Measurements from ENCODE around the gene ARSA. TPM values are rescaled to one million over a fixed set of nuclear protein-coding genes. Genes with fewer than 3 reads are reported as not detected.

Gene ARSA
- total RNA-seq, 1 experiment from 2014 or later: 40.2 TPM

GRCh38 chr22:50672471-50673230, 44.7 kb upstream of the ARSA start, which contains the start of gene SHANK3:
Gene SHANK3, plus strand, starts transcription at chr22:50672823.
- no peak for DNase-seq
- peaks cover 17% of the 10 kb centered on the region for H3K4me1 Mint-ChIP-seq (ENCODE audit: low read depth, unreplicated experiment)
- H3K36me3 Mint-ChIP-seq (ENCODE audit: insufficient read depth, unreplicated experiment): peaks cover 11% of the 10 kb centered on the region
- H3K4me3 Mint-ChIP-seq (ENCODE audit: low read depth, unreplicated experiment): peak within 1 kb of the TSS; percentile 18
- no peaks in the 10 kb centered on the region for H3K9me3 Mint-ChIP-seq (ENCODE audit: low read depth, unreplicated experiment)
- CTCF ChIA-PET: interaction anchor here (0.6 kb wide), 1 partner anchor 524 kb away, joined by 3 read pairs; no protein-coding TSS in a partner anchor
- intact Hi-C loops (cut with micrococcal nuclease; ENCODE audit: unreplicated experiment): no loop called here
- H3K27ac Mint-ChIP-seq (ENCODE audit: unreplicated experiment): no peak within 1 kb of the TSS
- no peak for TF ChIP-seq CTCF (IDR thresholded peaks at IDR 0.05; ENCODE audit: unreplicated experiment)
- BruUV-seq (replicated peaks): no TSS peak
- H3K27me3 Mint-ChIP-seq (ENCODE audit: unreplicated experiment): peaks cover 75% of the 10 kb centered on the region

- CTCF ChIA-PET: no interaction called here
- no TSS peak for BruUV-seq (replicated peaks)
- H3K9me3 Mint-ChIP-seq (ENCODE audit: low read depth, unreplicated experiment): no peaks in the 10 kb centered on the region
- peaks cover 19% of the 10 kb centered on the region for H3K4me1 Mint-ChIP-seq (ENCODE audit: low read depth, unreplicated experiment)
- peaks cover 79% of the 10 kb centered on the region for H3K27me3 Mint-ChIP-seq (ENCODE audit: unreplicated experiment)
- no peak for DNase-seq
- no peak overlapping the region for H3K4me3 Mint-ChIP-seq (ENCODE audit: low read depth, unreplicated experiment)
- intact Hi-C loops (cut with micrococcal nuclease; ENCODE audit: unreplicated experiment): no loop called here
- no peak for TF ChIP-seq CTCF (IDR thresholded peaks at IDR 0.05; ENCODE audit: unreplicated experiment)
- no peak overlapping the region for H3K27ac Mint-ChIP-seq (ENCODE audit: unreplicated experiment)
- peaks cover 11% of the 10 kb centered on the region for H3K36me3 Mint-ChIP-seq (ENCODE audit: insufficient read depth, unreplicated experiment)
Measured at GRCh38 chr22:50672041-50672440, 44.1 kb upstream of the ARSA start.

- Mint-ChIP-seq H3K27ac (ENCODE audit: unreplicated experiment) (no peak overlapping the region), H3K36me3 (ENCODE audit: insufficient read depth, unreplicated experiment) (peaks cover 11% of the 10 kb centered on the region), H3K4me1 (ENCODE audit: low read depth, unreplicated experiment) (peaks cover 19% of the 10 kb centered on the region), H3K9me3 (ENCODE audit: low read depth, unreplicated experiment) (no peaks in the 10 kb centered on the region), H3K27me3 (ENCODE audit: unreplicated experiment) (peaks cover 77% of the 10 kb centered on the region), H3K4me3 (ENCODE audit: low read depth, unreplicated experiment) (no peak overlapping the region)
- no peak for TF ChIP-seq CTCF (IDR thresholded peaks at IDR 0.05; ENCODE audit: unreplicated experiment)
- intact Hi-C loops (cut with micrococcal nuclease; ENCODE audit: unreplicated experiment): no loop called here
- BruUV-seq (replicated peaks): no TSS peak
- no peak for DNase-seq
- CTCF ChIA-PET: no interaction called here
Measured at GRCh38 chr22:50671641-50672040, 43.7 kb upstream of the ARSA start.

GRCh38 chr22:50670914-50671538, 43.1 kb upstream of the ARSA start:
- intact Hi-C loops (cut with micrococcal nuclease; ENCODE audit: unreplicated experiment): no loop called here
- no peak for DNase-seq
- no TSS peak for BruUV-seq (replicated peaks)
- no peak for TF ChIP-seq CTCF (IDR thresholded peaks at IDR 0.05; ENCODE audit: unreplicated experiment)
- Mint-ChIP-seq H3K36me3 (ENCODE audit: insufficient read depth, unreplicated experiment) (peaks cover 11% of the 10 kb centered on the region), H3K27me3 (ENCODE audit: unreplicated experiment) (peaks cover 72% of the 10 kb centered on the region), H3K4me1 (ENCODE audit: low read depth, unreplicated experiment) (peaks cover 19% of the 10 kb centered on the region), H3K9me3 (ENCODE audit: low read depth, unreplicated experiment) (no peaks in the 10 kb centered on the region), H3K27ac (ENCODE audit: unreplicated experiment) (no peak overlapping the region), H3K4me3 (ENCODE audit: low read depth, unreplicated experiment) (no peak overlapping the region)
- CTCF ChIA-PET: no interaction called here
